A549 (cell line): ENCODE measurements around the gene METTL27. TPM values are rescaled to one million over a fixed set of nuclear protein-coding genes. Genes with fewer than 3 reads are reported as not detected.
A peak's percentile ranks its signal among the peaks of the same experiment; 100 is the strongest.

Source experiments
- ATAC-seq, 2 experiments: fragments of 200-7000 bp in 1 of 2; fragments of >200 bp in 1 of 2; cut with Nextera tagmentation in 1 of 2; cut with Tn5 transposase in 1 of 2; 3 replicates each; pipeline versions ENCODE4 v1.8.0 to v1.9.1; 2018 to 2020; ENCODE audit warnings: mild to moderate bottlenecking in 1 of 2, moderate library complexity in 1 of 2
- CTCF ChIA-PET: fragments of 300-600 bp; sonication (Branson Sonifier 250); formaldehyde crosslinking; extraction: SDS; loops from one replicate; lab custom pipeline; 2021; ENCODE audit warnings: antibody characterized with exemption, inconsistent platforms; lab: Yijun Ruan, JAX
- POLR2A ChIA-PET: fragments of 350-600 bp; formaldehyde crosslinking; extraction: SDS; loops from one replicate; lab custom pipeline; 2021; ENCODE audit warnings: antibody characterized with exemption, inconsistent platforms; lab: Yijun Ruan, JAX
- DNase-seq, 2 experiments: peaks; one replicate each; pipeline versions ENCODE4 v3.0.0 to v3.0.0-alpha.2; 2011 to 2016; ENCODE audit warnings: low read depth in 1 of 2, low spot score in 1 of 2
- FAIRE-seq: peaks from 2 replicates; lab custom pipeline; 2011; peaks lifted over from hg19 to GRCh38; lab: Jason Lieb, UNC
- H3K27ac ChIP-seq, 2 experiments: fragments of >200 bp; sonication (Bioruptor Twin); formaldehyde crosslinking; 3 replicates each; pipeline ENCODE4 v1.5.1; 2016 to 2017
- H3K4me1 ChIP-seq: fragments of >200 bp; sonication (Bioruptor Twin); formaldehyde crosslinking; 3 replicates; pipeline ENCODE4 v1.6.1; 2016
- H3K4me2 ChIP-seq: fragments of >200 bp; sonication (Bioruptor Twin); formaldehyde crosslinking; 3 replicates; pipeline ENCODE4 v1.6.1; 2016
- H3K4me3 ChIP-seq: fragments of >200 bp; sonication (Bioruptor Twin); formaldehyde crosslinking; 3 replicates; pipeline ENCODE4 v1.5.1; 2016
- H3K9me3 ChIP-seq: fragments of >200 bp; sonication (Bioruptor Twin); formaldehyde crosslinking; 3 replicates; pipeline ENCODE4 v1.6.1; 2016
- BHLHE40 ChIP-seq: IDR thresholded peaks from 2 replicates; pipeline ENCODE4 v1.6.1; 2012; ENCODE audit warnings: low read depth, low read length, inconsistent platforms
- CBX8 ChIP-seq: fragments of 200-600 bp; sonication (generic); IDR thresholded peaks from 2 replicates; pipeline ENCODE4 v1.6.1; 2016
- CHD2 ChIP-seq: fragments of 150-350 bp; IDR thresholded peaks from 2 replicates; pipeline ENCODE4 v1.6.1; 2014; ENCODE audit warnings: low read length; ENCODE audit not compliant: partially characterized antibody
- CHD4 ChIP-seq: fragments of 200-600 bp; sonication (generic); IDR thresholded peaks from 2 replicates; pipeline ENCODE4 v1.6.1; 2016; ENCODE audit warnings: antibody characterized with exemption, mild to moderate bottlenecking, borderline replicate concordance
- EHMT2 ChIP-seq: fragments of 200-600 bp; sonication (generic); IDR thresholded peaks from 2 replicates; pipeline ENCODE4 v1.6.1; 2016; ENCODE audit warnings: antibody characterized with exemption, low read depth, mild to moderate bottlenecking, moderate library complexity
- ELK1 ChIP-seq: fragments of 150-350 bp; IDR thresholded peaks from 2 replicates; pipeline ENCODE4 v1.6.1; 2014; ENCODE audit warnings: low read depth, mild to moderate bottlenecking, low read length
- FOXS1 ChIP-seq: fragments of 250-450 bp; sonication (Bioruptor Pico); IDR thresholded peaks from 2 replicates; pipeline ENCODE4 v1.5.0; 2020; ENCODE audit warnings: mild to moderate bottlenecking, moderate library complexity
- HMGXB4 ChIP-seq: fragments of 250-450 bp; sonication (Bioruptor Pico); IDR thresholded peaks from 2 replicates; pipeline ENCODE4 v1.5.0; 2021; ENCODE audit warnings: mild to moderate bottlenecking, moderate library complexity, borderline replicate concordance
- HOXA7 ChIP-seq: fragments of 250-450 bp; sonication (Bioruptor Pico); IDR thresholded peaks from 2 replicates; pipeline ENCODE4 v1.5.0; 2020; ENCODE audit warnings: mild to moderate bottlenecking, moderate library complexity
- HOXB13 ChIP-seq: fragments of 250-450 bp; sonication (Bioruptor Pico); IDR thresholded peaks from 2 replicates; pipeline ENCODE4 v1.5.0; 2020; ENCODE audit warnings: low read depth, mild to moderate bottlenecking, moderate library complexity
- HOXB5 ChIP-seq: fragments of 250-450 bp; sonication (Bioruptor Pico); IDR thresholded peaks from 2 replicates; pipeline ENCODE4 v1.5.0; 2020; ENCODE audit warnings: mild to moderate bottlenecking, moderate library complexity
- JUNB ChIP-seq: fragments of >200 bp; sonication (Bioruptor Twin); formaldehyde crosslinking; IDR thresholded peaks from 2 replicates; pipeline ENCODE4 v1.6.1; 2016
- KDM1A ChIP-seq: fragments of 200-600 bp; sonication (generic); IDR thresholded peaks from 2 replicates; pipeline ENCODE4 v1.6.1; 2016; ENCODE audit warnings: low read depth, mild to moderate bottlenecking
- KDM5A ChIP-seq: fragments of 200-600 bp; sonication (generic); IDR thresholded peaks from 2 replicates; pipeline ENCODE4 v1.6.1; 2016; ENCODE audit warnings: antibody characterized with exemption, mild to moderate bottlenecking
- MAFK ChIP-seq: fragments of 450-650 bp; IDR thresholded peaks from 2 replicates; pipeline ENCODE4 v1.6.1; 2014; ENCODE audit not compliant: partially characterized antibody
- MAX ChIP-seq: IDR thresholded peaks from 2 replicates; pipeline ENCODE4 v1.6.1; 2012
- MYC ChIP-seq: IDR thresholded peaks from 2 replicates; pipeline ENCODE4 v1.6.1; 2012; ENCODE audit warnings: mild to moderate bottlenecking, inconsistent platforms, low read length, improper control_type of control experiment, borderline replicate concordance
- NFE2L2 ChIP-seq: fragments of 150-350 bp; conservative IDR thresholded peaks from 2 replicates; pipeline ENCODE4 v1.6.1; 2014; ENCODE audit warnings: low read length
- NPAS2 ChIP-seq: fragments of 250-450 bp; sonication (Bioruptor Pico); IDR thresholded peaks from 2 replicates; pipeline ENCODE4 v1.8.0; 2022; ENCODE audit warnings: mild to moderate bottlenecking, moderate library complexity, borderline replicate concordance
- PHF8 ChIP-seq: fragments of 200-600 bp; sonication (generic); IDR thresholded peaks from 2 replicates; pipeline ENCODE4 v1.6.1; 2016; ENCODE audit warnings: low read depth, mild to moderate bottlenecking, antibody characterized with exemption, moderate library complexity, borderline replicate concordance
- RNF2 ChIP-seq: fragments of 200-600 bp; sonication (generic); IDR thresholded peaks from 2 replicates; pipeline ENCODE4 v1.6.1; 2016; ENCODE audit warnings: low read depth, mild to moderate bottlenecking, antibody characterized with exemption, moderate library complexity, borderline replicate concordance
- SMC3 ChIP-seq: fragments of >200 bp; sonication (Bioruptor Twin); formaldehyde crosslinking; IDR thresholded peaks from 3 replicates; pipeline ENCODE4 v1.6.1; 2018; ENCODE audit warnings: inconsistent platforms
- SREBF2 ChIP-seq: fragments of 450-650 bp; IDR thresholded peaks from 2 replicates; pipeline ENCODE4 v1.6.1; 2014; ENCODE audit warnings: mild to moderate bottlenecking, moderate library complexity
- TFCP2L1 ChIP-seq: fragments of 250-450 bp; sonication (Bioruptor Pico); IDR thresholded peaks from 2 replicates; pipeline ENCODE4 v1.5.0; 2021; ENCODE audit warnings: mild to moderate bottlenecking
- TP53 ChIP-seq: fragments of 250-450 bp; sonication (Bioruptor Pico); IDR thresholded peaks from 2 replicates; pipeline ENCODE4 v1.5.0; 2021; ENCODE audit warnings: mild to moderate bottlenecking, moderate library complexity
- USF2 ChIP-seq: fragments of 450-650 bp; IDR thresholded peaks from 2 replicates; pipeline ENCODE4 v1.6.1; 2014; ENCODE audit warnings: antibody characterized with exemption
- ZC3H11A ChIP-seq: fragments of 450-650 bp; IDR thresholded peaks from 2 replicates; pipeline ENCODE4 v1.6.1; 2014; ENCODE audit warnings: antibody characterized with exemption, mild to moderate bottlenecking
- ZFP36 ChIP-seq: fragments of 450-650 bp; IDR thresholded peaks from 2 replicates; pipeline ENCODE4 v1.6.1; 2014; ENCODE audit warnings: borderline replicate concordance; ENCODE audit not compliant: partially characterized antibody
- ZSCAN20 ChIP-seq: fragments of 250-450 bp; sonication (Bioruptor Pico); IDR thresholded peaks from 2 replicates; pipeline ENCODE4 v1.8.0; 2022; ENCODE audit warnings: mild to moderate bottlenecking, moderate library complexity
- WGBS: methylation state at CpG from one replicate; pipeline ENCODE4 v1.1.6; 2017; ENCODE audit errors: missing lambda C conversion rate; 5-methylcytosine and 5-hydroxymethylcytosine counted together
- polyA plus RNA-seq, 4 experiments: library from polyadenylated mRNA; depleted of rRNA in 3 of 4; stranded (reverse); fragments of >200 nt; fragmentation: RNase III in 1 of 4; extraction: RNeasy Plus Mini Kit Qiagen cat#74134 plus additional on column Dnase treatment in 1 of 4; gene quantifications; 2 replicates in 3 of 4; 3 replicates in 1 of 4; pipeline ENCODE4 v1.2.3, GENCODE V29; 2011 to 2017
- TF ChIP-seq, protein P1 (sequence below): fragments of >200 bp; sonication (Bioruptor Twin); formaldehyde crosslinking; IDR thresholded peaks from 3 replicates; pipeline ENCODE4 v1.6.1; 2016

The METTL27 gene
- polyA plus RNA-seq, 2 of the 4 experiments (the other 2 are of a cell fraction) = 4.1 to 4.9 TPM

DNA sequence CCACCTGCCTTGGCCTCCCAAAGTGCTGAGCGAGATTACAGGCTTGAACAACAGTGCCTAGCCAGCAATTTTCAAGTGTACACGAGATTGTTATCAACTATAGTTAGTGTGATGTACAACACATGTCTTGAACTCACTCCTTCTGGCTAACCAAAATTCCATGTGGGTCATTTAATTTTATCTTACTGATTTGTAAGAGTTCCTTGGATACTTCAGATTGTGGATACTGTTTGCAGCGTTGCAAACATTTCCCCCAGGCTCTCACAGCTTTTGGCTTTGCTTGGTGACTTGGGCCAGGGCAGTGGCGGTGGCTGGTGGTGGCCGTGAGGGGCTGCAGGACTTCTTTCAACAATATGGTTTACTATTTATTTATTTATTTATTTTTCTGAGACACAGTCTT is 10.2 kb upstream of the METTL27 start:
- 85% methylated on average over 5 of the region's 5 CpGs for WGBS
- ChIA-PET CTCF (interaction anchor here (0.5 to 1.5 kb wide), 2 partner anchors 13 to 25 kb away, joined by 3 to 4 read pairs; no protein-coding TSS in a partner anchor), POLR2A (no interaction called here)
- FAIRE-seq (no peak), DNase-seq (no peak), ATAC-seq (no peak)
- no peak for TF ChIP-seq FOXS1 (CRISPR knock-in tag)
- TF ChIP-seq MAFK = peak; percentile 10
- Histone ChIP-seq H3K4me2 (no peak overlapping the region; the same call in 2 of the 3 replicates), H3K4me1 (peaks cover 36% of the 10 kb centered on the region), H3K27ac (peak overlapping the region; percentile 73 to 83; a peak in 5 of 6 replicates), H3K9me3 (no peaks in the 10 kb centered on the region), H3K4me3 (no peak overlapping the region)

DNA sequence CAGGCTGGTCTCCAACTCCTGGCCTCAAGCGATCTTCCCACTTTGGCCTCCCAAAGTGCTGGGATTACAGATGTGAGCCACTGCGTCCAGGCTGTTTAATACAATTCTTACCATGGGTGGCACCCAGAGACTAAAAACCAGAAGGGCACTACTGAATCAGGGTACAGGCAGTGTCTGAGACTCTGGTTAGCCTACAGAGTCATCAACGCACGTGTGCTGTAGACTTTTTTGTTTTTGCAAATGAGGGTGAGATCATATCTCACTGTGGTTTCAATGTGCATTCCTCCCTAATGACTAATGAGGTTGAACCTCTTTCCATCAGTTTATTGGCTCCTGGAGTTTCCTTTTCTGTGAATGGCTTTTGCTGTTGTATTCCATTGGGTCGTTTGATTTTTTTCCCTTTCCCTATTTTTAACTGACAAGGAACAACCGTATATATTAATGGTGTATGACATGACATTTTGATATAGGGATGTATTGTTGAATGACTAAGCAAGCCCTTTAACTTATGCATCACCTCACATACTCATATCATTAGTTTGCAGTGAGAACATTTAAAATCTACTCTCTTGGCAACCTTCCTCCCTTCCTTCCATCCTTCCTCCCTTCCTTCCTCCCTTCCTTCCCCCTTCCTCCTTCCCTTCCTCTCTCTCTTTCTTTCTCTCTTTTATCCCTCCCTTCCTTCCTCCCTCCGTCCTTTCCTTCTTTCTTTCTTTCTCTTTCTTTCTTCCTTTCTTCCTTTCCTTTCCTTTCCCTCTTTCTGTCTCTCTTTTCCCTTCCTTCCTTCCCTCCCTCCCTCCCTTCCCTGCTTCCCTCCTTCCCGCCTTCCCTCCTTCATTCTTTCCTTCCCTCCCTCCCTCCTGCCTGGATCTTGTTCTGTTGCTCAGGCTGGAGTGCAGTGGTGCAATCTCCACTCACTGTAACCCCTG is 9.4 kb upstream of the METTL27 start:
- DNase-seq (peak; percentile 62 to 79), ATAC-seq (peak; percentile 65 to 74), FAIRE-seq (peak; percentile 28)
- Histone ChIP-seq H3K4me2 (peak overlapping the region; percentile 53), H3K9me3 (no peaks in the 10 kb centered on the region), H3K27ac (peak overlapping the region; percentile 73 to 83), H3K4me3 (no peak overlapping the region), H3K4me1 (peaks cover 36% of the 10 kb centered on the region)
- ChIA-PET POLR2A (interaction anchor here (1.0 to 1.4 kb wide), 4 partner anchors 10 to 29 kb away, joined by 6 to 25 read pairs (median 8); partner anchors contain the start of gene METTL27), CTCF (interaction anchor here (0.5 to 1.6 kb wide), 7 partner anchors 12 to 244 kb away, joined by 3 to 7 read pairs (median 3); no protein-coding TSS in a partner anchor)
- WGBS = 29% methylated on average over 8 of the region's 8 CpGs
- TF ChIP-seq BHLHE40 (peak; percentile 74; the same call in 1 of the 2 replicates), EHMT2 (no peak), KDM5A (no peak), CHD4 (no peak), ZSCAN20 (CRISPR knock-in tag) (no peak), RNF2 (no peak), KDM1A (no peak), TP53 (CRISPR knock-in tag) (no peak), MYC (no peak), ZC3H11A (no peak), HOXA7 (CRISPR knock-in tag) (no peak), MAFK (peak; percentile 53), PHF8 (no peak), HMGXB4 (CRISPR knock-in tag) (no peak), HOXB13 (CRISPR knock-in tag) (no peak), NFE2L2 (no peak), NPAS2 (CRISPR knock-in tag) (no peak), ZFP36 (no peak), JUNB (peak; percentile 42; the same call in 1 of the 2 replicates), USF2 (0 out of 2 replicates have a peak, but pooled peaks have one; percentile 20), SREBF2 (no peak), SMC3 (no peak), HOXB5 (CRISPR knock-in tag) (no peak), TFCP2L1 (no peak), MAX (peak; percentile 81), CHD2 (no peak), ELK1 (no peak), CBX8 (no peak)
- TF ChIP-seq, protein P1, sequence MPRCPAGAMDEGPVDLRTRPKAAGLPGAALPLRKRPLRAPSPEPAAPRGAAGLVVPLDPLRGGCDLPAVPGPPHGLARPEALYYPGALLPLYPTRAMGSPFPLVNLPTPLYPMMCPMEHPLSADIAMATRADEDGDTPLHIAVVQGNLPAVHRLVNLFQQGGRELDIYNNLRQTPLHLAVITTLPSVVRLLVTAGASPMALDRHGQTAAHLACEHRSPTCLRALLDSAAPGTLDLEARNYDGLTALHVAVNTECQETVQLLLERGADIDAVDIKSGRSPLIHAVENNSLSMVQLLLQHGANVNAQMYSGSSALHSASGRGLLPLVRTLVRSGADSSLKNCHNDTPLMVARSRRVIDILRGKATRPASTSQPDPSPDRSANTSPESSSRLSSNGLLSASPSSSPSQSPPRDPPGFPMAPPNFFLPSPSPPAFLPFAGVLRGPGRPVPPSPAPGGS = no peak
